Measurements from ENCODE around the gene SRSF9.
"Not testable (repeated sequence)": the region's sequence is repeated elsewhere in the genome, so short reads cannot be mapped to it uniquely, and the experiment has no call there.

Gene SRSF9

GRCh38 chr12:120490325-120490724 is 20.8 kb upstream of the SRSF9 start:
- Mint-ChIP-seq H3K36me3 (ENCODE audit: low read depth) (peaks cover 8% of the 10 kb centered on the region), H3K4me3 (no peak overlapping the region), H3K9me3 (no peaks in the 10 kb centered on the region), H3K4me1 (ENCODE audit: low read depth) (peaks cover 6% of the 10 kb centered on the region), H3K27me3 (no peaks in the 10 kb centered on the region), H3K27ac (no peak overlapping the region)
- DNase-seq, result no peak

- Mint-ChIP-seq H3K27ac (no peak overlapping the region), H3K4me1 (ENCODE audit: low read depth) (no peaks in the 10 kb centered on the region)
Observed at GRCh38 chr12:120489018-120489417, 19.5 kb upstream of the SRSF9 start.

GRCh38 chr12:120488057-120488640 is 18.6 kb upstream of the SRSF9 start:
- Mint-ChIP-seq H3K27me3 (no peaks in the 10 kb centered on the region), H3K27ac (no peak overlapping the region), H3K36me3 (ENCODE audit: low read depth) (peaks cover 8% of the 10 kb centered on the region), H3K9me3 (no peaks in the 10 kb centered on the region), H3K4me3 (no peak overlapping the region), H3K4me1 (ENCODE audit: low read depth) (no peaks in the 10 kb centered on the region)
- no peak for DNase-seq

More at GRCh38 chr12:120489018-120489417, 19.5 kb upstream of the SRSF9 start:
- no peak for DNase-seq
- Mint-ChIP-seq H3K4me3 (no peak overlapping the region), H3K9me3 (no peaks in the 10 kb centered on the region), H3K27me3 (no peaks in the 10 kb centered on the region), H3K36me3 (ENCODE audit: low read depth) (peaks cover 8% of the 10 kb centered on the region)

GRCh38 chr12:120487552-120487951 is 18.0 kb upstream of the SRSF9 start:
- H3K9me3 Mint-ChIP-seq; H3K27me3 Mint-ChIP-seq; H3K4me3 Mint-ChIP-seq; H3K4me1 Mint-ChIP-seq (ENCODE audit: low read depth); H3K27ac Mint-ChIP-seq; H3K36me3 Mint-ChIP-seq (ENCODE audit: low read depth); DNase-seq: not testable (repeated sequence)

GRCh38 chr12:120485961-120486881 is 16.7 kb upstream of the SRSF9 start:
- DNase-seq, result no peak
- no peaks in the 10 kb centered on the region for H3K27me3 Mint-ChIP-seq
- peaks cover 3% of the 10 kb centered on the region for H3K4me1 Mint-ChIP-seq (ENCODE audit: low read depth)
- no peak overlapping the region for H3K4me3 Mint-ChIP-seq
- no peak overlapping the region for H3K27ac Mint-ChIP-seq
- peaks cover 13% of the 10 kb centered on the region for H3K36me3 Mint-ChIP-seq (ENCODE audit: low read depth)
- H3K9me3 Mint-ChIP-seq, result no peaks in the 10 kb centered on the region

- Mint-ChIP-seq H3K9me3 (no peaks in the 10 kb centered on the region), H3K4me3 (no peak overlapping the region), H3K27ac (no peak overlapping the region), H3K27me3 (no peaks in the 10 kb centered on the region), H3K36me3 (ENCODE audit: low read depth) (peaks cover 13% of the 10 kb centered on the region), H3K4me1 (ENCODE audit: low read depth) (peaks cover 8% of the 10 kb centered on the region)
- DNase-seq, result no peak
Observed at GRCh38 chr12:120483621-120484020, 14.1 kb upstream of the SRSF9 start.

- Mint-ChIP-seq H3K4me1 (ENCODE audit: low read depth) (peaks cover 8% of the 10 kb centered on the region), H3K4me3 (no peak overlapping the region), H3K27ac (no peak overlapping the region), H3K36me3 (ENCODE audit: low read depth) (peaks cover 5% of the 10 kb centered on the region), H3K9me3 (no peaks in the 10 kb centered on the region), H3K27me3 (no peaks in the 10 kb centered on the region)
- DNase-seq, result no peak
Observed at GRCh38 chr12:120481022-120481767, 11.6 kb upstream of the SRSF9 start.

- H3K27ac Mint-ChIP-seq, result peak overlapping the region; percentile 13
- no peak overlapping the region for H3K4me3 Mint-ChIP-seq
- H3K36me3 Mint-ChIP-seq (ENCODE audit: low read depth), result peaks cover 5% of the 10 kb centered on the region
- no peak for DNase-seq
- peaks cover 8% of the 10 kb centered on the region for H3K4me1 Mint-ChIP-seq (ENCODE audit: low read depth)
- H3K27me3 Mint-ChIP-seq, result no peaks in the 10 kb centered on the region
- no peaks in the 10 kb centered on the region for H3K9me3 Mint-ChIP-seq
Observed at GRCh38 chr12:120480211-120480610, 10.7 kb upstream of the SRSF9 start.

- H3K36me3 Mint-ChIP-seq (ENCODE audit: low read depth), result peaks cover 5% of the 10 kb centered on the region
- H3K9me3 Mint-ChIP-seq, result no peaks in the 10 kb centered on the region
- H3K27ac Mint-ChIP-seq, result no peak overlapping the region
Observed at GRCh38 chr12:120479458-120479857, 9.9 kb upstream of the SRSF9 start.

GRCh38 chr12:120475643-120476042 is 6.1 kb upstream of the SRSF9 start:
- Mint-ChIP-seq H3K4me3 (no peak overlapping the region), H3K4me1 (ENCODE audit: low read depth) (peaks cover 12% of the 10 kb centered on the region), H3K36me3 (ENCODE audit: low read depth) (no peaks in the 10 kb centered on the region), H3K27ac (no peak overlapping the region), H3K27me3 (no peaks in the 10 kb centered on the region), H3K9me3 (no peaks in the 10 kb centered on the region)
- no peak for DNase-seq

More at GRCh38 chr12:120479458-120479857, 9.9 kb upstream of the SRSF9 start:
- Mint-ChIP-seq H3K27me3 (no peaks in the 10 kb centered on the region), H3K4me1 (ENCODE audit: low read depth) (peaks cover 8% of the 10 kb centered on the region), H3K4me3 (no peak overlapping the region)
- no peak for DNase-seq

- H3K4me1 Mint-ChIP-seq (ENCODE audit: low read depth), result peaks cover 15% of the 10 kb centered on the region
- no peak overlapping the region for H3K27ac Mint-ChIP-seq
- no peaks in the 10 kb centered on the region for H3K27me3 Mint-ChIP-seq
- no peak for DNase-seq
- no peak overlapping the region for H3K4me3 Mint-ChIP-seq
- peaks cover 7% of the 10 kb centered on the region for H3K36me3 Mint-ChIP-seq (ENCODE audit: low read depth)
- H3K9me3 Mint-ChIP-seq, result no peaks in the 10 kb centered on the region
Observed at GRCh38 chr12:120474616-120474960, 5.0 kb upstream of the SRSF9 start.

GRCh38 chr12:120473807-120474615 is 4.5 kb upstream of the SRSF9 start:
- Mint-ChIP-seq H3K27me3 (no peaks in the 10 kb centered on the region), H3K27ac (no peak overlapping the region), H3K4me1 (ENCODE audit: low read depth) (peaks cover 15% of the 10 kb centered on the region), H3K4me3 (no peak overlapping the region), H3K36me3 (ENCODE audit: low read depth) (peaks cover 7% of the 10 kb centered on the region), H3K9me3 (no peaks in the 10 kb centered on the region)
- DNase-seq, result no peak

GRCh38 chr12:120472521-120472920 is 3.0 kb upstream of the SRSF9 start:
- Mint-ChIP-seq H3K4me3 (no peak overlapping the region), H3K36me3 (ENCODE audit: low read depth) (peaks cover 18% of the 10 kb centered on the region), H3K9me3 (no peaks in the 10 kb centered on the region), H3K27me3 (no peaks in the 10 kb centered on the region), H3K4me1 (ENCODE audit: low read depth) (peaks cover 22% of the 10 kb centered on the region), H3K27ac (no peak overlapping the region)
- DNase-seq, result no peak

GRCh38 chr12:120470150-120470784 is 719 bp upstream of the SRSF9 start:
- no peak for DNase-seq

More at GRCh38 chr12:120470150-120470784, 719 bp upstream of the SRSF9 start:
- H3K36me3 Mint-ChIP-seq (ENCODE audit: low read depth), result peaks cover 40% of the 10 kb centered on the region
- H3K27me3 Mint-ChIP-seq, result no peaks in the 10 kb centered on the region
- peaks cover 43% of the 10 kb centered on the region for H3K4me1 Mint-ChIP-seq (ENCODE audit: low read depth)
- no peaks in the 10 kb centered on the region for H3K9me3 Mint-ChIP-seq
- peak overlapping the region; percentile 83 for H3K27ac Mint-ChIP-seq
- peak overlapping the region; percentile 97 for H3K4me3 Mint-ChIP-seq

All from activated T-cell treated with anti-CD3 and anti-CD28 coated beads, Interleukin-2, amount 50 U/mL, for 24 hours (primary cell).